ENCODE results near the gene ELMOD3. TPM values are rescaled to one million over a fixed set of nuclear protein-coding genes. Genes with fewer than 3 reads are reported as not detected.

The ELMOD3 gene
- total and polyA plus RNA-seq, 9 of the 15 experiments (the other 6 are each of a cell fraction or from before 2014, with no cell fraction given), result 2.7 to 18.7 (median 11.6) TPM

DNA sequence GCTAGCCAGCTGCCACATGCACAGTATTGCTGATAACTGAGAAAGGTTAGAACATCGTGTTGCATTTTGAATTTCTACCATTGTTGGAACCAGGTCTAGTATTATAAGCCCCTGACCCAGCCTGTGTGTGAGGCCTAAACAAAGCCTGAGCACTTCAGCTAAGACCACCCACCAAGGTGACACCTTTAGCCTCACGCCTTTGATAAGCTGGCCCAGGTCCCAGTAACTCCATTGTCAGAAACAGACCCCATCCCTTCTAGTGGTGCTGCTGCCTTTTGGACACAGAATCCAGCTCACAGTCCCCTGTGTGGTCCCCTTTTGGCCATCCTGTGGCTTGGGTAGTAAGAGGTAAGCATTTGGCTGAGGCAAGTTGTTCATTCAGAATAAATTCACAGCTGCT lies 1.6 kb downstream of the ELMOD3 start (continued):
- TF ChIP-seq ZNF384 (IDR thresholded peaks at IDR 0.05; ENCODE audit: low read depth, low read length), result no peak
- no peak for TF ChIP-seq SIX5 (IDR thresholded peaks at IDR 0.05; ENCODE audit: borderline replicate concordance in 1 of 2, insufficient read depth in 1 of 2, low read depth in 1 of 2, low read length in 2 of 2)

DNA sequence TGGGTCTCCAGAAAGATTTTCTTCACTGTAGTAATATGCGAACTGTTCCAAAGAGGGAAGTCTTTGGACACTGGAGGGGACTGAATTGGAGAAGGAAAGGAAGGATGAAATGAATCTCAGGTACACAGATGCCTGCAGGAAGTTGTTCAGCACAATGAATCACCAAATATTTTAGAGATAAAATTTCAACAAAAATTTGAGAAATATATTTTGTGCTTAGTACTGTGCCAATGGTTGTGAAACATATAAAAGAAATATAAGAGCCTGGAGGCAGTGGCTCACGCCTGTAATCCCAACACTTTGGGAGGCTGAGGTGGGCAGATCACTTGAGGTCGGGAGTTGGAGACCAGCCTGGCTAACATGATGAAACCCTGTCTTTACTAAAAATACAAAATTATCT lies 3.2 kb downstream of the ELMOD3 start:
- ChIA-PET CTCF (ENCODE audit: low intra/inter-chr PET ratio) (no interaction called here), POLR2A (interaction anchor here (1.0 to 1.2 kb wide), 3 partner anchors 9 to 454 kb away, joined by 3 to 4 read pairs (median 4); no protein-coding TSS in a partner anchor)
- DNase-seq (ENCODE audit: extremely low read depth in 1 of 4, low spot score in 3 of 4) (no peak), FAIRE-seq (no peak), ATAC-seq (no peak)
- in situ Hi-C loops (cut with MboI), result no loop called here
- Histone ChIP-seq H3K27me3 (ENCODE audit: control insufficient read depth in 2 of 2, insufficient read depth in 2 of 2, low read length in 2 of 2) (no peaks in the 10 kb centered on the region), H3K4me1 (replicated peaks in 1 of 2; ENCODE audit: control insufficient read depth in 2 of 2, insufficient read depth in 2 of 2, low read length in 2 of 2) (peaks cover 7 to 15% of the 10 kb centered on the region in 2 experiments), H3K9ac (ENCODE audit: insufficient read depth in 1 of 2, low read depth in 2 of 2, low read length in 2 of 2) (no peak overlapping the region), H3K36me3 (ENCODE audit: control insufficient read depth, insufficient read depth, low read length) (peaks cover 35% of the 10 kb centered on the region; the same call in 2 of the 3 replicates), H2AFZ (ENCODE audit: low read depth, low read length) (no peak overlapping the region), H4K20me1 (replicated peaks; ENCODE audit: control insufficient read depth, insufficient read depth, low read length) (no peaks in the 10 kb centered on the region), H3K9me1 (ENCODE audit: control insufficient read depth, insufficient read depth, low read length) (no peaks in the 10 kb centered on the region), H3K79me2 (ENCODE audit: control insufficient read depth, insufficient read depth, low read length) (peaks cover 29% of the 10 kb centered on the region), H3K4me3 (no peak overlapping the region), H3K4me2 (ENCODE audit: insufficient read depth, low read length) (no peak overlapping the region), H3K9me3 (replicated peaks; ENCODE audit: control insufficient read depth, insufficient read depth, low read depth, low read length) (no peaks in the 10 kb centered on the region), H3K27ac (ENCODE audit: extremely low read depth, low read depth, low read length) (no peak overlapping the region)
- WGBS (ENCODE audit: insufficient coverage, low coverage, missing lambda C conversion rate), result 74% methylated on average over 3 of the region's 3 CpGs
- TF ChIP-seq, protein P1, sequence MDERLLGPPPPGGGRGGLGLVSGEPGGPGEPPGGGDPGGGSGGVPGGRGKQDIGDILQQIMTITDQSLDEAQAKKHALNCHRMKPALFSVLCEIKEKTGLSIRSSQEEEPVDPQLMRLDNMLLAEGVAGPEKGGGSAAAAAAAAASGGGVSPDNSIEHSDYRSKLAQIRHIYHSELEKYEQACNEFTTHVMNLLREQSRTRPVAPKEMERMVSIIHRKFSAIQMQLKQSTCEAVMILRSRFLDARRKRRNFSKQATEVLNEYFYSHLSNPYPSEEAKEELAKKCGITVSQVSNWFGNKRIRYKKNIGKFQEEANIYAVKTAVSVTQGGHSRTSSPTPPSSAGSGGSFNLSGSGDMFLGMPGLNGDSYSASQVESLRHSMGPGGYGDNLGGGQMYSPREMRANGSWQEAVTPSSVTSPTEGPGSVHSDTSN (CRISPR knock-in tag; IDR thresholded peaks at IDR 0.05; ENCODE audit: low read depth), result no peak
- TF ChIP-seq, protein P1 (tag; conservative IDR thresholded peaks at IDR 0.05; ENCODE audit: low read depth), result no peak
- TF ChIP-seq NEUROD1 (IDR thresholded peaks at IDR 0.05; ENCODE audit: borderline replicate concordance, low read depth, low read length, partially characterized antibody), result no peak
- TF ChIP-seq, protein P2, sequence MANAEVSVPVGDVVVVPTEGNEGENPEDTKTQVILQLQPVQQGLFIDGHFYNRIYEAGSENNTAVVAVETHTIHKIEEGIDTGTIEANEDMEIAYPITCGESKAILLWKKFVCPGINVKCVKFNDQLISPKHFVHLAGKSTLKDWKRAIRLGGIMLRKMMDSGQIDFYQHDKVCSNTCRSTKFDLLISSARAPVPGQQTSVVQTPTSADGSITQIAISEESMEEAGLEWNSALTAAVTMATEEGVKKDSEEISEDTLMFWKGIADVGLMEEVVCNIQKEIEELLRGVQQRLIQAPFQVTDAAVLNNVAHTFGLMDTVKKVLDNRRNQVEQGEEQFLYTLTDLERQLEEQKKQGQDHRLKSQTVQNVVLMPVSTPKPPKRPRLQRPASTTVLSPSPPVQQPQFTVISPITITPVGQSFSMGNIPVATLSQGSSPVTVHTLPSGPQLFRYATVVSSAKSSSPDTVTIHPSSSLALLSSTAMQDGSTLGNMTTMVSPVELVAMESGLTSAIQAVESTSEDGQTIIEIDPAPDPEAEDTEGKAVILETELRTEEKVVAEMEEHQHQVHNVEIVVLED (CRISPR knock-in tag; IDR thresholded peaks at IDR 0.05), result no peak
- no peak for TF ChIP-seq GABPB1 (CRISPR knock-in tag; IDR thresholded peaks at IDR 0.05)
- TF ChIP-seq, protein P3, sequence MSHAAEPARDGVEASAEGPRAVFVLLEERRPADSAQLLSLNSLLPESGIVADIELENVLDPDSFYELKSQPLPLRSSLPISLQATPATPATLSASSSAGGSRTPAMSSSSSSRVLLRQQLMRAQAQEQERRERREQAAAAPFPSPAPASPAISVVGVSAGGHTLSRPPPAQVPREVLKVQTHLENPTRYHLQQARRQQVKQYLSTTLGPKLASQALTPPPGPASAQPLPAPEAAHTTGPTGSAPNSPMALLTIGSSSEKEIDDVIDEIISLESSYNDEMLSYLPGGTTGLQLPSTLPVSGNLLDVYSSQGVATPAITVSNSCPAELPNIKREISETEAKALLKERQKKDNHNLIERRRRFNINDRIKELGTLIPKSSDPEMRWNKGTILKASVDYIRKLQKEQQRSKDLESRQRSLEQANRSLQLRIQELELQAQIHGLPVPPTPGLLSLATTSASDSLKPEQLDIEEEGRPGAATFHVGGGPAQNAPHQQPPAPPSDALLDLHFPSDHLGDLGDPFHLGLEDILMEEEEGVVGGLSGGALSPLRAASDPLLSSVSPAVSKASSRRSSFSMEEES (CRISPR knock-in tag; IDR thresholded peaks at IDR 0.05), result no peak
- no peak for TF ChIP-seq PTBP1 (IDR thresholded peaks at IDR 0.05; ENCODE audit: low read depth, low read length)
- TF ChIP-seq THRAP3 (IDR thresholded peaks at IDR 0.05; ENCODE audit: borderline replicate concordance), result no peak
- no peak for TF ChIP-seq HNRNPH1 (optimal IDR thresholded peaks at IDR 0.05; ENCODE audit: low read depth, low read length)
- no peak for TF ChIP-seq SMARCA4 (IDR thresholded peaks at IDR 0.05)
- TF ChIP-seq RUNX1 (IDR thresholded peaks at IDR 0.05; ENCODE audit: low read depth), result no peak
- TF ChIP-seq, protein P4, sequence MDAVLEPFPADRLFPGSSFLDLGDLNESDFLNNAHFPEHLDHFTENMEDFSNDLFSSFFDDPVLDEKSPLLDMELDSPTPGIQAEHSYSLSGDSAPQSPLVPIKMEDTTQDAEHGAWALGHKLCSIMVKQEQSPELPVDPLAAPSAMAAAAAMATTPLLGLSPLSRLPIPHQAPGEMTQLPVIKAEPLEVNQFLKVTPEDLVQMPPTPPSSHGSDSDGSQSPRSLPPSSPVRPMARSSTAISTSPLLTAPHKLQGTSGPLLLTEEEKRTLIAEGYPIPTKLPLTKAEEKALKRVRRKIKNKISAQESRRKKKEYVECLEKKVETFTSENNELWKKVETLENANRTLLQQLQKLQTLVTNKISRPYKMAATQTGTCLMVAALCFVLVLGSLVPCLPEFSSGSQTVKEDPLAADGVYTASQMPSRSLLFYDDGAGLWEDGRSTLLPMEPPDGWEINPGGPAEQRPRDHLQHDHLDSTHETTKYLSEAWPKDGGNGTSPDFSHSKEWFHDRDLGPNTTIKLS (IDR thresholded peaks at IDR 0.05; ENCODE audit: borderline replicate concordance, low read depth), result no peak
- no peak for TF ChIP-seq ZNF124 (CRISPR knock-in tag; IDR thresholded peaks at IDR 0.05)
- intact Hi-C loops (cut with micrococcal nuclease), result no loop called here
- BruUV-seq (replicated peaks), result no TSS peak

All from K562 (cell line).